GM12891 (cell line): ENCODE results near the gene CACNA2D1.

Source experiments
- DNase-seq: peaks from one replicate; pipeline ENCODE4 v3.0.0; 2011; ENCODE audit warnings: low spot score; ENCODE audit not compliant: insufficient read length
- FAIRE-seq: peaks from 2 replicates; lab custom pipeline; 2011; peaks lifted over from hg19 to GRCh38; lab: Jason Lieb, UNC
- PAX5 ChIP-seq: IDR thresholded peaks from 2 replicates; pipeline ENCODE4 v1.6.1; 2011; ENCODE audit warnings: low read length, moderate library complexity, mild to moderate bottlenecking; ENCODE audit not compliant: insufficient read depth, severe bottlenecking
- POLR2A ChIP-seq: IDR thresholded peaks from 2 replicates; pipeline ENCODE4 v1.6.1; 2011; ENCODE audit warnings: low read depth, low read length, control low read depth
- POLR2AphosphoS5 ChIP-seq: IDR thresholded peaks from 2 replicates; pipeline ENCODE4 v1.6.1; 2011; ENCODE audit warnings: low read depth, low read length, control low read depth
- POU2F2 ChIP-seq: IDR thresholded peaks from 2 replicates; pipeline ENCODE4 v1.6.1; 2011; ENCODE audit warnings: low read depth, mild to moderate bottlenecking, control low read depth, low read length, moderate library complexity
- SPI1 ChIP-seq: IDR thresholded peaks from 2 replicates; pipeline ENCODE4 v1.6.1; 2011; ENCODE audit warnings: low read depth, low read length, control low read depth
- TAF1 ChIP-seq: IDR thresholded peaks from 2 replicates; pipeline ENCODE4 v1.6.1; 2011; ENCODE audit warnings: low read depth, low read length, control low read depth

CACNA2D1 gene

DNA sequence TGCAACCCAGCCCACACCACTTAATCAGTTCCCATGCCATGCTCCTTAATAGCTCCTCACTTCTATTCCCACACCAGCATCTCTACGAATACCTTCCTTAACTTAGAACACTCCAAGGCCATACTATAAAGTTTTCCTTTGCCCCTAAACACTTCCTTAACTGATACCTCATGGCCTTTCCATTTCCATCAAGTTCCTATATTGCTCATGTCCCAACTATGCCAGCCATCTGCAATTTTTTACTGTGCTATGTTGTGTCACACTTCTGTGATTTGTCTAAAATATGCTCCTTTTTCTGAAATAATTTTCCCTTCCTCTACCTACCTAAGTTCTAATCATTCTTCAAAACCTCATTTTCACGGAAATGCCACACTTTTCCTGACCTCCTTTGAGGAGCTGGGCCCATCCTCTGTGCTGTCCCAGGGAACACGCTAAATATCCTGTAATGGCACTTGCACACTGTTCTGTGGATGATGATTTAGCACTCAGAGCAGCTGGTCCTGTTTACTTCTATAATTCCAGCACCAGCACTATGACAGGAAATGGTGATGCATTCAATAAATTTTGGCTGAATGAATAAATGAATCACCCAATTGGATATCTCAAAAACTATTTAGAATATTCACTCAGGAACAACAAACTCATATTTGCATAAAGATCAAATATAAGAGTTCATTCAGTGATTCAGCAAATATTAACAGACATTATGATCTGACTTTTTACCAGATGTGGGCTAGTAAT lies 407.3 kb downstream of the CACNA2D1 start:
- TF ChIP-seq SPI1 = no peak
- TF ChIP-seq POU2F2 = no peak
- no peak for TF ChIP-seq POLR2A
- TF ChIP-seq TAF1 = no peak
- no peak for TF ChIP-seq POLR2AphosphoS5
- TF ChIP-seq PAX5 = no peak
- FAIRE-seq (no peak), DNase-seq (no peak)

GRCh38 chr7:82035456-82035855 lies 408.1 kb downstream of the CACNA2D1 start:
- no peak for TF ChIP-seq PAX5
- TF ChIP-seq SPI1 = no peak
- TF ChIP-seq POLR2AphosphoS5 = no peak
- TF ChIP-seq POU2F2 = no peak
- no peak for TF ChIP-seq TAF1
- TF ChIP-seq POLR2A = no peak
- FAIRE-seq (no peak), DNase-seq (no peak)

DNA sequence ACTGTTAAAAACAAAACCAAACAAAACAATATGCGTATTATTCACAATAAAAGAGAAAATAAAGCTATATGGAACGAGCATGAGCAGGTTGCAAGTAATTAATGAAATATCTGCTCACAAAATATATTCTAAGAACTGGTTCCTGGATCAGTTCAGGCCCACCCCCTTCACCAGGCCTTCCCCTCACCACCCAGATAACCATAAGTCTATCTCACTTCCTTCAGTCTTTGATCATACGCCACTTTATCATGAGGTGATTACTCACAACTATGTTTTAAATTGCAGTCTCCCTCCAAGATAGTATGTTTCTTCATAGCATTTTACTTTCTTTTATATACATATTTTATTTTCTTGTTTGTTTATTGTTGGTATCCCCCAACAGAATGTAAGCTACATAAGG lies 410.7 kb downstream of the CACNA2D1 start:
- no peak for FAIRE-seq
- no peak for TF ChIP-seq SPI1
- TF ChIP-seq POLR2A = no peak
- no peak for TF ChIP-seq PAX5
- TF ChIP-seq POU2F2 = no peak
- no peak for TF ChIP-seq TAF1
- no peak for TF ChIP-seq POLR2AphosphoS5
- DNase-seq = no peak

GRCh38 chr7:82029236-82029913 lies 414.2 kb downstream of the CACNA2D1 start:
- no peak for FAIRE-seq
- no peak for TF ChIP-seq POU2F2
- no peak for DNase-seq

- no peak for DNase-seq
- no peak for TF ChIP-seq SPI1
- TF ChIP-seq POU2F2 = no peak
- no peak for TF ChIP-seq POLR2AphosphoS5
- no peak for TF ChIP-seq POLR2A
- TF ChIP-seq TAF1 = no peak
- TF ChIP-seq PAX5 = no peak
Measured at GRCh38 chr7:82028097-82028496, 415.5 kb downstream of the CACNA2D1 start.

DNA sequence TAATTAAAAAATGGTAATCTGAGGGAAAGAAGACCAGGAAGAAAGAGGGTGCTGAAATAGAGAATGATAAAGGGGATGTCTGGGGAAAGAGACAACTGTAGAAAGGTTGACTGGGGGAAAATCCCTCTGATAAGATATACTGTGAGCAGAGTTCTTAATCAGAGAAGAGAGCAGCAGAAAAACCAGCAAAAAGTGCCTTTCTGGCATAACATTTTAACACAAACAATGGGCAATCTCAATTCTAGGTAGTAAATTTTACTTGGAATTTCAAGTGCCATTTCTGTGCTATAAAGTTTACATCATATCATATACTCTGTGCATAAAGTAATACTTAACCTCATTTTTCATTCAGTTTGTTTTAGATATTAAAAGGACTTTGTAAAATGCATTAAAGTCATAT lies 421.9 kb downstream of the CACNA2D1 start:
- FAIRE-seq (no peak), DNase-seq (no peak)
- no peak for TF ChIP-seq POLR2AphosphoS5
- no peak for TF ChIP-seq POLR2A
- TF ChIP-seq POU2F2 = no peak
- no peak for TF ChIP-seq SPI1
- no peak for TF ChIP-seq PAX5
- TF ChIP-seq TAF1 = no peak

More at GRCh38 chr7:82028097-82028496, 415.5 kb downstream of the CACNA2D1 start:
- no peak for FAIRE-seq

- FAIRE-seq = no peak
- DNase-seq = no peak
- TF ChIP-seq POLR2AphosphoS5 = no peak
- TF ChIP-seq POU2F2 = no peak
- no peak for TF ChIP-seq SPI1
- TF ChIP-seq POLR2A = no peak
- no peak for TF ChIP-seq PAX5
- no peak for TF ChIP-seq TAF1
Measured at GRCh38 chr7:82021036-82021435, 422.5 kb downstream of the CACNA2D1 start.

GRCh38 chr7:82019551-82020475 lies 423.8 kb downstream of the CACNA2D1 start:
- no peak for TF ChIP-seq TAF1
- TF ChIP-seq POLR2AphosphoS5 = no peak
- TF ChIP-seq SPI1 = no peak
- no peak for TF ChIP-seq PAX5
- TF ChIP-seq POLR2A = no peak
- no peak for TF ChIP-seq POU2F2
- no peak for FAIRE-seq
- DNase-seq = no peak

GRCh38 chr7:82018226-82018625 lies 425.4 kb downstream of the CACNA2D1 start:
- FAIRE-seq (no peak), DNase-seq (no peak)
- TF ChIP-seq POU2F2 (no peak), PAX5 (no peak), POLR2AphosphoS5 (no peak), POLR2A (no peak), TAF1 (no peak), SPI1 (no peak)
